GM21576 (cell line): Measurements from ENCODE around the gene ZNF26.
"Not testable (repeated sequence)": the region's sequence is repeated elsewhere in the genome, so short reads cannot be mapped to it uniquely, and the experiment has no call there.

Experiments used
- ATAC-seq: cut with Tn5 transposase; IDR thresholded peaks from one replicate; pipeline ENCODE4 v1.9.1; 2021; ENCODE audit warnings: mild to moderate bottlenecking, moderate library complexity; ENCODE audit not compliant: unreplicated experiment

The ZNF26 gene

GRCh38 chr12:132986001-132986884, at the start of gene ZNF26:
Gene ZNF26, plus strand, starts transcription at chr12:132986367. Its CDS starts 474 bp downstream, at chr12:132986841.
- ATAC-seq: peak; percentile 98

GRCh38 chr12:132936921-132937320, 49.2 kb upstream of the ZNF26 start:
- ATAC-seq: not testable (repeated sequence)

- no peak for ATAC-seq
These were observed 48.7 kb upstream of the ZNF26 start for GRCh38 chr12:132937476-132937875.

GRCh38 chr12:132938807-132939206, 47.4 kb upstream of the ZNF26 start:
- ATAC-seq: not testable (repeated sequence)

GRCh38 chr12:132940071-132940719, 46.0 kb upstream of the ZNF26 start:
- no peak for ATAC-seq

GRCh38 chr12:132941336-132941954, 44.7 kb upstream of the ZNF26 start:
- no peak for ATAC-seq

GRCh38 chr12:132942611-132943010, 43.6 kb upstream of the ZNF26 start:
- ATAC-seq: no peak

GRCh38 chr12:132945806-132946205, 40.4 kb upstream of the ZNF26 start:
- no peak for ATAC-seq

- no peak for ATAC-seq
These were observed 39.8 kb upstream of the ZNF26 start for GRCh38 chr12:132946246-132946820.

GRCh38 chr12:132948146-132949066, 37.8 kb upstream of the ZNF26 start:
- ATAC-seq: no peak

- ATAC-seq: no peak
These were observed 36.0 kb upstream of the ZNF26 start for GRCh38 chr12:132949936-132950837.

- ATAC-seq: no peak
These were observed 35.2 kb upstream of the ZNF26 start for GRCh38 chr12:132950844-132951535.

- ATAC-seq: no peak
These were observed 34.5 kb upstream of the ZNF26 start for GRCh38 chr12:132951649-132952048.

- no peak for ATAC-seq
These were observed 33.6 kb upstream of the ZNF26 start for GRCh38 chr12:132952371-132953162.

GRCh38 chr12:132953163-132953425, 33.1 kb upstream of the ZNF26 start:
- no peak for ATAC-seq

- no peak for ATAC-seq
These were observed 32.4 kb upstream of the ZNF26 start for GRCh38 chr12:132953771-132954170.

- no peak for ATAC-seq
These were observed 31.6 kb upstream of the ZNF26 start for GRCh38 chr12:132954471-132955048.
